Ovary (tissue), 9 donors: ENCODE measurements around the gene MAP3K7CL. TPM values are rescaled to one million over a fixed set of nuclear protein-coding genes. Genes with fewer than 3 reads are reported as not detected.

ENCODE experiments used
- DNase-seq, 5 donors: peaks; one replicate each; pipeline ENCODE4 v3.0.0-alpha.2; 2019 to 2020
- H3K27ac ChIP-seq, 2 donors: fragments of 200-600 bp; one replicate each; pipeline versions ENCODE4 v1.5.1 to v1.8.0; 2019 to 2022
- H3K27me3 ChIP-seq: fragments of 200-600 bp; one replicate; pipeline ENCODE4 v1.8.0; 2022
- H3K36me3 ChIP-seq: fragments of 200-600 bp; sonication (generic); one replicate; pipeline ENCODE4 v1.5.1; 2019
- H3K4me1 ChIP-seq: one replicate; pipeline ENCODE4 v1.8.1; 2013; ENCODE audit warnings: mild to moderate bottlenecking, moderate library complexity; ENCODE audit not compliant: insufficient read depth
- H3K4me3 ChIP-seq: fragments of 200-600 bp; sonication (generic); one replicate; pipeline ENCODE4 v1.5.1; 2017
- H3K9me3 ChIP-seq, 2 donors: fragments of 200-600 bp in 1 of 2; sonication (generic) in 1 of 2; one replicate each; pipeline versions ENCODE4 v1.5.1 to v1.8.1; 2013 to 2019; ENCODE audit warnings: mild to moderate bottlenecking in 1 of 2, moderate library complexity in 1 of 2
- EP300 ChIP-seq: sonication (generic); formaldehyde crosslinking; IDR thresholded peaks from one replicate; pipeline ENCODE4 v1.6.1; 2017; ENCODE audit warnings: antibody characterized with exemption
- POLR2A ChIP-seq: fragments of 450-650 bp; IDR thresholded peaks from one replicate; pipeline ENCODE4 v1.6.1; 2017; ENCODE audit warnings: antibody characterized with exemption, mild to moderate bottlenecking, moderate library complexity
- WGBS, 3 donors: extraction: QIAGEN DNeasy Blood & Tissue Kit in 1 of 3; methylation state at CpG; one replicate each; pipeline versions ENCODE4 v1.1.5 to v1.1.7; 2013 to 2017; 5-methylcytosine and 5-hydroxymethylcytosine counted together
- intact Hi-C, 4 donors: fragments of 100-400 bp; cut with DNase I; formaldehyde crosslinking; loops; one replicate each; pipeline versions ENCODE4 v1.11.0 to v1.15.1; 2022 to 2023
- polyA plus RNA-seq, 2 donors: library from polyadenylated mRNA; stranded (reverse); fragments of 200-250 nt in 1 of 2; fragments of 350-450 nt in 1 of 2; fragmentation: Illumina TruSeq in 1 of 2; extraction: RNeasy Lipid Tissue Mini Kit (QIAGEN cat#74804) in 1 of 2; gene quantifications; one replicate each; pipeline ENCODE4 v1.2.3, GENCODE V29; 2013 to 2014
- total RNA-seq, 7 donors: library from RNA; depleted of rRNA in 2 of 7; stranded (reverse); fragments of >200 nt in 2 of 7; fragmentation: NEBNext Ultra II Directional in 3 of 7; extraction: Animal tissue kit (Norgen Biotek cat#: 25700) in 3 of 7; gene quantifications; one replicate each; pipeline versions ENCODE4 v1.1.0 to v1.2.4, GENCODE V29; 2016 to 2023
- TF ChIP-seq, protein P1 (sequence below), 3 donors: fragments of 450-650 bp in 2 of 3; fragments of 200-600 bp in 1 of 3; IDR thresholded peaks; one replicate each; pipeline versions ENCODE4 v1.5.1 to v1.8.0; 2016 to 2022; ENCODE audit warnings: antibody characterized with exemption in 3 of 3, mild to moderate bottlenecking in 1 of 3
- donor health status: DM: no; HTN: no; CAD: no; lungs with moderate emphysema.
- donor health status: DM: no; HTN: no; CAD: no.
- donor health status: Bipolar disorder and iron deficiency.
- donor health status: DM: yes; HTN: yes; CAD: no.
- donor health status: DM: no; HTN: no; CAD: no.
- donor health status: DM: yes; HTN: yes; CAD: no.

MAP3K7CL gene
- total and polyA plus RNA-seq, 9 donors, result 3.0 to 18.6 (median 6.7) TPM

GRCh38 chr21:29085106-29085752, 45.2 kb upstream of the MAP3K7CL start:
- H3K9me3 ChIP-seq, result no peaks in the 10 kb centered on the region
- H3K36me3 ChIP-seq, result no peaks in the 10 kb centered on the region
- intact Hi-C loops, result loop anchor here in 1 of 4 donors (5.0 kb wide), 1 partner anchor 287 kb away; no protein-coding TSS in a partner anchor
- H3K4me3 ChIP-seq, result no peak overlapping the region
- no peak for DNase-seq
- WGBS, 3 donors, result 80 to 88% (median 83%) methylated on average over 8 of the region's 8 CpGs
- no peaks in the 10 kb centered on the region for H3K27me3 ChIP-seq
- TF ChIP-seq EP300 (no peak), POLR2A (no peak)
- TF ChIP-seq, protein P1, sequence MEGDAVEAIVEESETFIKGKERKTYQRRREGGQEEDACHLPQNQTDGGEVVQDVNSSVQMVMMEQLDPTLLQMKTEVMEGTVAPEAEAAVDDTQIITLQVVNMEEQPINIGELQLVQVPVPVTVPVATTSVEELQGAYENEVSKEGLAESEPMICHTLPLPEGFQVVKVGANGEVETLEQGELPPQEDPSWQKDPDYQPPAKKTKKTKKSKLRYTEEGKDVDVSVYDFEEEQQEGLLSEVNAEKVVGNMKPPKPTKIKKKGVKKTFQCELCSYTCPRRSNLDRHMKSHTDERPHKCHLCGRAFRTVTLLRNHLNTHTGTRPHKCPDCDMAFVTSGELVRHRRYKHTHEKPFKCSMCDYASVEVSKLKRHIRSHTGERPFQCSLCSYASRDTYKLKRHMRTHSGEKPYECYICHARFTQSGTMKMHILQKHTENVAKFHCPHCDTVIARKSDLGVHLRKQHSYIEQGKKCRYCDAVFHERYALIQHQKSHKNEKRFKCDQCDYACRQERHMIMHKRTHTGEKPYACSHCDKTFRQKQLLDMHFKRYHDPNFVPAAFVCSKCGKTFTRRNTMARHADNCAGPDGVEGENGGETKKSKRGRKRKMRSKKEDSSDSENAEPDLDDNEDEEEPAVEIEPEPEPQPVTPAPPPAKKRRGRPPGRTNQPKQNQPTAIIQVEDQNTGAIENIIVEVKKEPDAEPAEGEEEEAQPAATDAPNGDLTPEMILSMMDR (IDR thresholded peaks at IDR 0.05), result no peak
- no peak overlapping the region for H3K27ac ChIP-seq
- peaks cover 3% of the 10 kb centered on the region for H3K4me1 ChIP-seq

- H3K4me1 ChIP-seq, result no peaks in the 10 kb centered on the region
- TF ChIP-seq POLR2A, result no peak
- no peak for DNase-seq
- no peak overlapping the region for H3K27ac ChIP-seq
- no peak overlapping the region for H3K4me3 ChIP-seq
- intact Hi-C loops, result loop anchor here in 3 of 4 donors (5.0 to 10.0 kb wide), 2 partner anchors 281 to 284 kb away; no protein-coding TSS in a partner anchor
- H3K9me3 ChIP-seq, result no peaks in the 10 kb centered on the region
- WGBS, 3 donors, result 4 to 12% (median 7%) methylated on average over 1 of the region's 1 CpG
- no peaks in the 10 kb centered on the region for H3K36me3 ChIP-seq
- H3K27me3 ChIP-seq, result no peaks in the 10 kb centered on the region
These were observed 39.4 kb upstream of the MAP3K7CL start for GRCh38 chr21:29091033-29091432.

- H3K27ac ChIP-seq, result no peak overlapping the region
- TF ChIP-seq, protein P1 (IDR thresholded peaks at IDR 0.05), result no peak
- TF ChIP-seq EP300, result no peak
- no peak for TF ChIP-seq POLR2A
- DNase-seq, result no peak
- H3K9me3 ChIP-seq, result no peaks in the 10 kb centered on the region
- H3K27me3 ChIP-seq, result no peaks in the 10 kb centered on the region
- H3K36me3 ChIP-seq, result no peaks in the 10 kb centered on the region
- intact Hi-C loops, result loop anchor here in 3 of 4 donors (5.0 to 10.0 kb wide), 2 partner anchors 280 to 282 kb away; no protein-coding TSS in a partner anchor
- no peaks in the 10 kb centered on the region for H3K4me1 ChIP-seq
- H3K4me3 ChIP-seq, result no peak overlapping the region
- 60 to 70% (median 61%) methylated on average over 9 of the region's 9 CpGs for WGBS, 3 donors
These were observed 38.1 kb upstream of the MAP3K7CL start for GRCh38 chr21:29092102-29092959.

- 85 to 94% (median 86%) methylated on average over 8 of the region's 8 CpGs for WGBS, 3 donors
- no peaks in the 10 kb centered on the region for H3K27me3 ChIP-seq
- H3K9me3 ChIP-seq, result no peaks in the 10 kb centered on the region
- H3K27ac ChIP-seq, result no peak overlapping the region
- TF ChIP-seq EP300 (no peak), POLR2A (no peak)
- TF ChIP-seq, protein P1 (IDR thresholded peaks at IDR 0.05), result no peak
- no peak for DNase-seq
- H3K4me1 ChIP-seq, result no peaks in the 10 kb centered on the region
- no peaks in the 10 kb centered on the region for H3K36me3 ChIP-seq
- intact Hi-C loops, result loop anchor here in 1 of 4 donors (10.0 kb wide), 1 partner anchor 278 kb away; no protein-coding TSS in a partner anchor
- H3K4me3 ChIP-seq, result no peak overlapping the region
These were observed 34.0 kb upstream of the MAP3K7CL start for GRCh38 chr21:29096218-29097015.
